HG02870 (cell line): ENCODE results near the gene DRC1.
"Not testable (repeated sequence)": the region's sequence is repeated elsewhere in the genome, so short reads cannot be mapped to it uniquely, and the experiment has no call there.

ENCODE experiments used
- ATAC-seq: cut with Tn5 transposase; IDR thresholded peaks from one replicate; pipeline ENCODE4 v1.9.1; 2021; ENCODE audit warnings: mild to moderate bottlenecking, moderate library complexity; ENCODE audit not compliant: unreplicated experiment

The DRC1 gene

DNA sequence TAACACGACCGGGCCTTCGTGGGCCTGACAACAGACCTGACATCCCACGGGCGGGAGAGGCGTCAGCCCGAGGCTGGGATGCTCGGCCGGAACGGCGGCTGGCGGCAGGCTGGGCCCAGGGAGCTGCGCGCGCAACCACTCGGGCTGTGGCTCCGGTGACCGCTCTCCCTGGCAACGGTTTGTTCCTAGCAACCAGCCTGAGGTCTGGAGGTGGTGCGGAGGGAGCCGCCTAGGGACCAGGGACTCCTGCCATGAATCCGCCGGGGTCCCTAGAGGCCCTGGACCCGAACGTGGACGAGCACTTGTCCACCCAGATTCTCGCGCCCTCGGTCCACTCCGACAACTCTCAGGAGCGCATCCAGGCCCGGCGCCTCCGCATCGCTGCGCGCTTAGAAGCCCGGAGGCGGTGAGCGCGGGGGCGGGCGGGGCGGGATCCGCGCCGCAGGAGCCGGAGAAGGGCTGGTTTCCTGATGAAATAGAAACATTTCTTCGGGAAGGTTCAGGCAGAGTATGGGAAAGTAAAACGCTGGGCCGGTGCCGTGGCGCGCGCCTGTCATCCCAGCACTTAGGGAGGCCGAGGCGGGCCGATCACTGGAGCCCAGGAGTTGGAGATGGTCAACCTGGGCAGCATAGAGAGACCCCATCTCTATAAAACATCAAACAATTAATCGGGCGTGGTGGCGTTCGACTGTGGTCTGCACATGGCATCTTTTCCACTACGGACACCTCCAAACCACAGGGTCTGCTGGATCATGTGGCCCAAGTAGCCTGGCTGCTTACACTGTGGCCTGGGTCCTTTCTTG, at the start of gene DRC1:
Gene DRC1 (plus strand): TSS at position 182 of the 803 bp plus-strand sequence. CDS start 70 bp downstream, at position 252.
- ATAC-seq = no peak

GRCh38 chr2:26352892-26353291, 48.8 kb upstream of the DRC1 start:
- ATAC-seq = no peak

GRCh38 chr2:26354469-26354868, 47.3 kb upstream of the DRC1 start:
- ATAC-seq = not testable (repeated sequence)

DNA sequence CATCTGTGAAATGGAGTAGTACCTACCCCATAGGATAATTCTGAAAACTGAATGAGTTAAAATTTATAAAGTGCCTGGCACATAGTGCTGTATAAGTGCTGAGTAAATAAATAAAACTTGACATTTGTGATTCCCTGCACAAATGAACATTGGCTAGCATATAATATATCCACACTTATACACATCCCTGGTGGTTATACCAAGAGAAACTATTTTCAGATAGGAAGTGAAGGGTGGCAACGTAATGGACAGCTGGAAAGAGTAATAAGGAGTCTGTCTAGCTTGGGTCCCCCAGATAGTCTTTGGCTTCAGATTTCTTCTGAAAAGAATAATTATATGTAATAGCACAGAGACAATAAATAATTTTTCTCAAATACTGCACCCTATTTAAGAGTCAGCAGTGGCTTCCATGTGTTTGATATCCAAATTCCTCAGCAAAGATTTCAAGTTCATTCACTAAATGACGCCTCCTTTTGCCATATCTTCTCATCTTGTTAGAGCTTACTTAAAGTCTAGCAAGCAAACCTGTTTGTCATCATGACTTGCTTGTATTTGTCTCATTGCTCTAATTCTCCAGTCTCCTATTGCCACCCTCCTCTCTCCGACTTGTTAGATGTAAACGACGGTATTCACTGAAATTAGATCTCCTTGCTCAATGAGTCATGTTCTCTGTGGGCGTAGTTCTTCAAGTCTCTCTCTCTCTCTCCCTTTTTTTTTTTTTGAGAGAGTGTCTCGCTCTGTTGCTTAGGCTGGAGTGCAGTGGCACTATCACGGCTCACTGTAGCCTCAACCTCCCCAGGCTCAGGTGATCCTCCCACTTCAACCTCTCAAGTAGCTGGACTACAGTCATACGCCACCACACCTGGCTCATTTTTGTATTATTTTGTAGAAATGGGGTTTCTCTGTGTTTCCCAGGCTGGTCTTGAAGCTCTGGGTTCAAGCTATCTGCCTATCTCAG, 46.4 kb upstream of the DRC1 start:
- ATAC-seq = no peak

- ATAC-seq = no peak
Measured at GRCh38 chr2:26356111-26356510, 45.6 kb upstream of the DRC1 start.

- ATAC-seq = no peak
Measured at GRCh38 chr2:26356771-26357170, 44.9 kb upstream of the DRC1 start.

GRCh38 chr2:26359886-26360473, 41.7 kb upstream of the DRC1 start:
- no peak for ATAC-seq

DNA sequence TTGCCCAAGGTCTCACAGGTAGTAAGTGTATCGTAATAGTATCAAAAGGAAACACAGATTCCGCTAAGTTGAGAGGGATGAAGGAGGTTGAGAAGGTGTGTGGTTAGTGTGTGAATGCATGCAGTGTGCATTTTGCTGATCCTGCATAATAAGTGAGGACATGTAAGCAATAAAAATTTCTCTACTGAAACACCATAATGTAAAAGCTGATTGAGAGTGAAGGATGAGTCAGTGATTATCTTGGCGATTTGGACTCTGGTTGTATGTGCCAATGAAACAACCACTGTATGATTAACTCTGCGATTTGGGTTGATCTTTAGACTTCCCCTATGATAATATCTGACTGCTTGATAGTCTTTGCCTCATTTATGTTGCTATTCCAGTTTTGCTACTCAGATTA, 38.4 kb upstream of the DRC1 start:
- ATAC-seq = no peak

- ATAC-seq = no peak
Measured at GRCh38 chr2:26363958-26364357, 37.8 kb upstream of the DRC1 start.

DNA sequence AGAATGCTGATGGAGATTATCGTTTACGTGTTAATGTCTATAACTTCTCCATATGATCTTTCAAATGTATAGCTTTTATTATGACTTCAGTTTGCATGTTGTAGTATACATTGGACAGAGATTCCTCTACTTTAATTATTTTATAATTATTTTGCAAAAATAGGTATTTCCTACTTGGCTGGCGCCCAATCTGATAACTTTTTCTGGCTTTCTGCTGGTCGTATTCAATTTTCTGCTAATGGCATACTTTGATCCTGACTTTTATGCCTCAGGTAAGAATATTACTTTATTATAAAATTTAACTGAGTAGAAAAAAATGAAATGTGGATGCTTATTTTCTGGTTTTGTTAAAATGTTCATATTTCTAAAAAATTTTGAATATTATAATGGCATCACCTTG, 37.1 kb upstream of the DRC1 start:
- ATAC-seq = no peak

DNA sequence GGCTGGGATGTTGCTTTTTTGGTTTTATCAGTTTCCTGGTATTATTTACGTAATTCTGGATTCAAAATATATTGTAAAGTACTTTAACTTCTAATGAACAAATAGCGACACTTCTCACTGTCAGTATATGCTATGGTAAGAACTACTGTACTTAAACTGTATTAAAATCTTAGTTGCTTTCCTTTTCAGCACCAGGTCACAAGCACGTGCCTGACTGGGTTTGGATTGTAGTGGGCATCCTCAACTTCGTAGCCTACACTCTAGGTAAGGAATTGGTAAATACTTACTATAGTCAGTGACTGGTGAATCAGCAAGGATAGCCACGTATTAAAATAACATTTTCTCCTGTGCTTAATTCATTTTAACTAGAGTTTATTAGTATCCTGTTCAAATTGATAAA, 34.8 kb upstream of the DRC1 start:
- no peak for ATAC-seq

DNA sequence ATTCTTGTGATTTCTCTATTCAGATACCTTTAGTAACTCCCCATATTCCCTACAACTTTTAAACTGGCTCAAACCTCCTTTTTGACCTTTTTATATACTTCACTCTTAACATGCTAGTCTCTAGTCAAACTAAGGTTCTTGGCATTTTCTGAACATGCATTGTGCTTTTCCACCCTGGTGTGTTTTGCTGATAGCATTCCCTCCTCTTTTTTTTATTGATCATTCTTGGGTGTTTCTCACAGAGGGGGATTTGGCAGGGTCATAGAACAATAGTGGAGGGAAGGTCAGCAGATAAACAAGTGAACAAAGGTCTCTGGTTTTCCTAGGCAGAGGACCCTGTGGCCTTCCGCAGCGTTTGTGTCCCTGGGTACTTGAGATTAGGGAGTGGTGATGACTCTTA, 32.1 kb upstream of the DRC1 start:
- ATAC-seq = not testable (repeated sequence)

- ATAC-seq = not testable (repeated sequence)
Measured at GRCh38 chr2:26370909-26371308, 30.8 kb upstream of the DRC1 start.

GRCh38 chr2:26376799-26377198, 24.9 kb upstream of the DRC1 start:
- no peak for ATAC-seq

- ATAC-seq = no peak
Measured at GRCh38 chr2:26380281-26380680, 21.4 kb upstream of the DRC1 start.

DNA sequence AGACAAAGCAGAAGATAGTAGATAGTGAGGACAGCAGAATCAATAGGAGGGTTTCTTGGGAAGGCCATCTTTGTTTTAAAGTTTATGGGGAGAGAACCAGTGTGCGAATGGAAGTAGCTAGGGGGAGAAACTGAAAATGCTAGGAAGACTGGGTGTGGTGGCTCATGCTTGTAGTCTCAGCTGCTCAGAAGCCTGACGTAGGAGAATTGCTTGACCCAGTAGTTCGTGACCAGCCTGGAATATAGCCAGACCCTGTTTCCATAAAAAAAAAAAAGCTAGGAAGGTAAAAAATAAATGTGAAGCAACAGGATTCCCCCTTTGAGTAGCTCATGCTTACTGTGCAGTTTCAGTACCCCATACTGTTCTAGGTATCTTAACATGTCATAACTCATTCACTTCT, 19.2 kb upstream of the DRC1 start:
- ATAC-seq = no peak

- no peak for ATAC-seq
Measured at GRCh38 chr2:26384183-26384582, 17.5 kb upstream of the DRC1 start.

GRCh38 chr2:26384597-26384996, 17.1 kb upstream of the DRC1 start:
- ATAC-seq = no peak

GRCh38 chr2:26387189-26387588, 14.5 kb upstream of the DRC1 start:
- no peak for ATAC-seq

GRCh38 chr2:26394694-26395093, 7.0 kb upstream of the DRC1 start:
- no peak for ATAC-seq

DNA sequence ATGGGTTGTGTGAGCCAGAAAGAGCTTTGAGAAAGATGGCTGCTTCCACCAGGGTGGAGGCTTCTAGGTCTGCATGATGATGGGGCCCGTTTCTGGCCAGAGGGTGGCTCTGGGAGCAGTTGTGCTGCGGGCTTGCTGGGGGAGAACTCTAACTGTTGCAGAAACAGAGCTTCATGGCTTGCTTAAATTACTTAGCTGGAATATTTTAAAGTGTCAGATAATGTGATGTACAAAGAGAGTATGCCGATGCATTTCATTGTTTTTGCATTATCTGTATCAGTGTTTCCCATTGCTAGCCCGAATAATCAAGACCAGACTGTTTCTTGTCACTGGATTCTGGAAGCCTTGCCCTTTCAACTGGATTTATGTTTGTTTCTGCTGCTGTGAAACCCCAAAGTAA, 6.3 kb upstream of the DRC1 start:
- ATAC-seq = no peak
